SH-SY5Y (cell line): Measurements from ENCODE around the gene GSN.

Source experiments
- GATA2 ChIP-seq: IDR thresholded peaks from 2 replicates; pipeline ENCODE4 v1.6.1; 2011; ENCODE audit warnings: mild to moderate bottlenecking, low read depth, low read length
- GATA3 ChIP-seq: IDR thresholded peaks from 2 replicates; pipeline ENCODE4 v1.6.1; 2011; ENCODE audit warnings: low read depth, mild to moderate bottlenecking, low read length, moderate library complexity

DNA sequence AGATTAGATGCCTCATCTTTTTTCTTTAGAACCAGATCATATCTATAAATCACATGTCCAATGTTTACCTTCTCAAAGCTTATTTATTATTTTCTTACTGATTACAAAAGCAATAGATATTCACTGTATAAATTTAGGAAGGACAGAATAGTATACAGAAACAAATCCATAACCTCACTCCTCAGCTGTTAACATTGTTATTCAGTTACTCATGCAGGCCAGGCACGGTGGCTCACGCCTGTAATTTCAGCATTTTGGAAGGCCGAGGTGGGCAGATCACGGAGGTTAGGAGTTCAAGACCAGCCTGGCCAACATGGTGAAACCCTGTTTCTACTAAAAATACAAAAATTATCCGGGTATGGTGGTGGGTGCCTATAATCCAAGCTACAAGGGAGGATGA is 86.8 kb downstream of the GSN start:
- TF ChIP-seq GATA2 (no peak), GATA3 (no peak)
